DMS114 treated with DMSO at 0.1 percent for 48 hours (cell line): Measurements from ENCODE around the gene MYO1G.

Source experiments
- DNase-seq: peaks from one replicate; lab custom pipeline; 2025; ENCODE audit not compliant: unreplicated experiment; lab: John Stamatoyannopoulos, UW

The MYO1G gene

GRCh38 chr7:44967571-44968446 is 11.0 kb downstream of the MYO1G start:
- DNase-seq = no peak

GRCh38 chr7:44966731-44967538 is 11.9 kb downstream of the MYO1G start:
- no peak for DNase-seq

DNA sequence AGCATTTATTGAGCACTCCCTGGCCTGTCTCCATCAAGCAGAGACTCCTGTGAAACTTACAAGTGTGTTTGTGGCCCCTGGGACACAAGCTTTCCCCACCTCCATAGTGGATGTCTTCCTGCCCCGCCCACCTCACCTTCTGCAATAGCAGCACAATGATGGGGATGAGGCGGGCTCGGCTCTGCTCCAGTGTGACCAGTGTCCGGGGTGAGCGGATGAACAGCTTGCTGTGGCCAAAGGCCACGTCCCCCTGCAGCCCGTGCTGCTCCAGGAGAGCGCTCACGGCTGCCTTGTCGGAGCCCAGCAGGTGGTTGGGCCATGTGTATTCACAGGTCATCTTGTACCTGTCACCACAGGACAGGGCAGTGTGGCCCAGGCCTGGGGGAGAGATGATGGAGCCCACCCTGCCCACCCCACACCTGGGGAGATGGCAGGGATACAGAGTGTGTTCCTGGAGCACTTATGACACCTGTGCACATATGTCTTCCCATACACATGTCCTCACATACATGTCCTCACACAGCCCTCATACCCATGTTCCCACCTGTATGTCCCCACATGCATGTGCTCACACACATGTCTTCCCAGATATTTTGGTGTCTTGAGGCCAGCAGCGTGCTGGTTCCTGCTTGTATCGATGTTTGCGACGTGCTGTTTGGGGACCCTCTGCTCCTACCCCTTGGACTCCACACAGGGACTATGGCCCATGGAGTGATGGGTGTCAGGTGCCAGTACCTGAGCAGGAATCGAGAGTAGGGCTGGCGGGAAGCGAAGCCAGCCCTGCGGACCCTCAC is 12.7 kb downstream of the MYO1G start:
- no peak for DNase-seq

GRCh38 chr7:44965441-44965903 is 13.3 kb downstream of the MYO1G start:
- DNase-seq = no peak

DNA sequence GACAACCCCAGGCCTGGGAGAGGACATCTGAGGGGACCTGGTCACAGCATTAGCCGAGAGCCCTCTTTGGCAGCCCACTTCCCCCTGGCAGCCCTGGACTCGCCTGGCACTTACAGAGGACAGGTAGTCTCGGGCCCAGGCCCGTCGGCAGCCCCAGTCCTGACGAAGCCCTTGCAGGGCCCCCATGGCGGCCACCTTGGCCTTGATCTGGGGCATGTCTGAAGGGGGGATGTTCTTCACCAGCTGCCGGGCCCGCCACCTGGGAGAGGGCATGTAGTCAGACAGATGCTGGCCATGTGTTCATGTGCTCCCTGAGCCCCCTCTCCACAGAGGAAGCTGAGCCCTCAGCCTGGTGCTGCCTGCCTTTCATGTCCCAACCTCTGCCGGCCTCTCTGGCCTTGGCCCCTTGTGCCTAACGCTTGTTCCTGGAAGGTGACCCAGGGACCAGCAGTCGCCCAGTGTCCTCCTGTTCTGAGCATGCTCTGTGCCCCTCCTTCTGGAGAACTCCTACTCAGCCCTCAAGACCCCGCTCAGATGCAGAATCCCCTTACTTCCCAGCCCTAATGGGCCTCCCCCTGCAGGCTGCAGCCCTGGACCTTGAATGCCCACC is 13.9 kb downstream of the MYO1G start:
- DNase-seq = no peak

GRCh38 chr7:44964384-44964830 is 14.4 kb downstream of the MYO1G start:
- peak; percentile 11 for DNase-seq

DNA sequence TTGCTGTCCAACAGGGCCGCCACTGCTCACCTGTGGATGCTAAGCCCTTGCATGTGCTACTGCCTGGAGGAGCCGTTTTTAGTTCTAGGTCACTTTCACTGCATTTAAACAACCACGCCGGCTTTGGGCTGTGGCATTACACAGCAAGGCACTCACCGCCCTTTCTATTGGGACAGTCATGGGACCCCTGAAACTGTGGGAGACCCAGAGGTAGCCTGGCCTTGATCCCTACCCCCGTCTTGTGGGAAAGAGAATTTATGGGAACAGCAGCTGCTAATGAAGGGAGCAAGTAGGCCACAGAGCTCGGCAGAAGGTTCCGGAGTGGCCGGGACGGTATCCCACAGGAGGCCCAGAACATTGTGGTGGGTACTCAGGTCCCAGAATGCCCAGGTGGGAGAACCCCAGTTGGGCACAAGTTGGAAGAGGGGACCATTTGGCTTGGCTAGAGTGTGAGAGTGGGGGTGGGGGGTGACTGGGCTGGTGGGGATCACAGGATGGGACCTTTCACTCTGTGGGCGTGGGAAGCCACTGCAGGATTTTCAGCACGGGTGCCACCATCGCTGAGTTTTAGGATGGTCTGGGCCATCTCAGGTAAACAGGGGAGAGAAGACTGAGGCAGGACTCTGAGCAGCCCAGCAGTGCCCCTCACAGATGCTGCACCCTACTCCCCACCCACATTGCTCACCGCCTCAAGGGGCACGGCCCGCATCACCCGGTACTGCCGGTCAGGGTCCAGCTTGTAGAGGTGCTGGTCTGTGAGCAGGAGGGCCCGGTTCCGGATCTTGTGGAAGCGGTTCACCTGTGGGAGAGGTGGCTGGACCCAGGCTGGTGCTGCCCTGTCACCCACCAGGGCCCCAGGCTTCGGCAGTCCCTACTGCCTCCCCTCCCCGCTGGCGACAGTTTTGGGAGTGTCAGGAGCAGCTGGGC is 15.2 kb downstream of the MYO1G start:
- no peak for DNase-seq

DNA sequence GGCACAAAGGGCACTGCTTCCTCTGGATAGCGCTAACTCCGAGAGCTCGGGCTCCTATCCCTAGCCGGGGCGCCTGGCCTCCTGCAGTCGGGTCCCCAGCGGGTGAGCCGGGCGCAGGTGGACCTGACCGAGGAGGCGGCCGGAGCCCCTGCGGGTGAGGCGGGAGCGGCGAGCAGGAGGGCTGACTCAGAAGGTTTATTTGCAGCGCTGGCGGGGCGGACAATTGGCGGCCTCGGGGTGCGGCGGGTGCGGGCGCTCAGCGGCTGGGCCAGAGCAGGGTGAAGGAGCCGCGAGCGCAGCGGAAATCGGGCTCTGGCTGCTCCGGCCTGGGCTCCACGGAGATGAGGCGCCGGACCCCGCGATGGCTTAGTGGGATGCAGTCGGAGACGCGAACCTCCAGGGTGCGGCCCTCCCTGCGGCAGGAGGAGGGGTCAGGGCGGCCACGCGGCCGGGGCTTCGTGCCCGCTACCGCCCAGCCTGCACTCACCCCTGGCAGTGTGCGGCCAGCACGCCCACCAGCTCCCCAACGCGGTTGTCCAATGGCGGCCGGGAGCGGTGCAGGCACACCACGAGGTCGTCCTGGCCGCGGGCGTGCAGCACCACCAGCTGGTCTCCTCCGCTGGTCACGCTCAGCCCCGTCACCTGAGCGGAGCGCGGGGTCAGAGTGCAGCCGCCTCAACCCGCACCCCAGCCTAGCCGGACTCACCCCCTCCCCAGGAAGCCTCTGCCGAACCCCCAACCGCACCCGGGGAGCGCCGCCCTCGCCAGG is 16.1 kb downstream of the MYO1G start:
- no peak for DNase-seq

GRCh38 chr7:44961844-44962482 is 16.9 kb downstream of the MYO1G start:
- DNase-seq = no peak

GRCh38 chr7:44960011-44960580 is 18.7 kb downstream of the MYO1G start:
- no peak for DNase-seq

GRCh38 chr7:44959433-44959951 is 19.3 kb downstream of the MYO1G start:
- DNase-seq = no peak

DNA sequence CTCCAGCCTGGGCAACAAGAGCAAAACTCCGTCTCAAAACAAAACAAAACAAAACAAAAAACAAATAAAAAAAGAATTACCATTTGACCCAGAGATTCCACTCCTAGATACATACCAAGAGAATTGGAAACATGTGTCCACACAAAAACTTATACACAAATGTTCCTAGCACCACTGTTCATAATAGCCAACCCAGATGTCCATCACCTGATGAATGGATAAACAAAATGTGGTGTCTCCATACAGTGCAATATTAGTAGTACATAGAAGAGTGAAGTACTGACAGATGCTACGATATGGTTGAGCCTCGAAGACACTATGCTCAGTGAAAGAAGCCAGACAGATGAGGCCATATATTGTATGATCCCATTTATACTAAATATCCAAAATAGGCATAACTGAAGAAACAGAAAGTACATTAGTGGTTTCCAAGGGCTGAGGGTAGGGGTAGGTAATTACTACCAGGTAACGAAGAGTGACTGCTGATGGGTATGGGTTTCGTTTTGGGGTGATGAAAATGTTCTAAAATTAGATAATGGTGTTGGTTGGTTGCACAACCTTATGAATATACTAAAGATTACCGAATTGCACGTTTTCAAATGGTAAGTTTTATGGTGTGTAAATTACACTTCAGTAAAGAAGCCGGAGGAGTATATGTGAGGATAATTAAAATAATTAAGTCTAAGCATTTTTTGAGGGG is 20.0 kb downstream of the MYO1G start:
- DNase-seq = no peak

DNA sequence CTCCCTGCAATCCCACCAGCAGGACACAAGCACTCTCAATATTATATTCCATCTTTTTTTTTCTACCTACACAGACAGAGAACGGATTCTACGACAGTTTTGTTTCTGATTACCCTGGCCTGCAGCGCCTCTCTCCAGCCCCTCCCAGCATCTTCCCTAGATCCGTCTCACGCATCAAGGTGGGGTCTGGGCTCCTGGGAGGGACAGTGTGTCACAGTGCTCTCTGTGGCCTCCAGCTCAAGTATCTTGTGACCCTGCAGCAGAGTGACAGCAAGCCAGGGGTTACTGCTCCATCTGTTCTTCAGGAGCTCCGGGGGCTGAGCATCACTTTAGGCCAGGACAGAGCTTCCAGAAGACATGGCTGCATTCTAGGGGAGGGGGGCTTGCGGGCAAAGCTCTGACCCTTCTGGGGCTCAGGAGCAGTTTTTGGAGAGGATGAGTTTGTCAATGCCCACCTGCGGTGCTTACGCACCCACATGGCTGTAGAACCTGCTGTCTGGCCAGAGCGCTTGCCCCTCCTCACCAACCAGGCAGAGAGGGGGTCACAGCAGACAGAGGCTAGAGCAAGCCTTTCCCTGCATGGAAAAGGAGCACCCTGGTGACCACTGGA is 22.6 kb downstream of the MYO1G start:
- DNase-seq = no peak

- no peak for DNase-seq
These were observed 23.1 kb downstream of the MYO1G start for GRCh38 chr7:44955733-44956132.

- DNase-seq = no peak
These were observed 25.7 kb downstream of the MYO1G start for GRCh38 chr7:44953156-44953555.

GRCh38 chr7:44949303-44949702 is 29.5 kb downstream of the MYO1G start:
- DNase-seq = no peak

- no peak for DNase-seq
These were observed 33.3 kb downstream of the MYO1G start for GRCh38 chr7:44945479-44945878.
